GM12878 (cell line): ENCODE data around the gene RET. TPM values are rescaled to one million over a fixed set of nuclear protein-coding genes. Genes with fewer than 3 reads are reported as not detected.

Experiments used
- ATAC-seq: fragments of 200-7000 bp; cut with Tn5 transposase; 3 replicates; pipeline ENCODE4 v1.9.1; 2020; ENCODE audit warnings: mild to moderate bottlenecking, moderate library complexity
- BruUV-seq: library from RNA; stranded (reverse); fragments of 400-500 nt; replicated peaks from 2 replicates; lab custom pipeline; 2021; lab: Mats Ljungman, UMichigan
- CTCF ChIA-PET: fragments of 300-600 bp; sonication (Branson Sonifier 250); formaldehyde crosslinking; extraction: SDS; loops from one replicate; lab custom pipeline; 2021; ENCODE audit warnings: inconsistent platforms; lab: Yijun Ruan, JAX
- POLR2A ChIA-PET: fragments of 350-600 bp; formaldehyde crosslinking; extraction: SDS; loops from one replicate; lab custom pipeline; 2021; ENCODE audit warnings: inconsistent platforms; lab: Charles Lee
- RAD21 ChIA-PET: fragments of 300-600 bp; sonication (Branson Sonifier 250); formaldehyde crosslinking; loops from one replicate; lab custom pipeline; 2023; ENCODE audit warnings: antibody characterized with exemption; ENCODE audit not compliant: unreplicated experiment; lab: Charles Lee
- SMC1A ChIA-PET: fragments of 300-600 bp; sonication (Branson Sonifier 250); formaldehyde crosslinking; loops from one replicate; lab custom pipeline; 2023; ENCODE audit not compliant: unreplicated experiment, uncharacterized antibody; lab: Charles Lee
- DNase-seq: peaks from one replicate; pipeline ENCODE4 v3.0.0-alpha.2; 2011; ENCODE audit warnings: low read depth, low spot score
- FAIRE-seq: peaks from 3 replicates; lab custom pipeline; 2011; peaks lifted over from hg19 to GRCh38; lab: Jason Lieb, UNC
- H2AFZ ChIP-seq: 2 replicates; pipeline ENCODE4 v1.6.0; 2011; ENCODE audit warnings: low read depth, low read length, control low read depth; ENCODE audit not compliant: control insufficient read depth
- H3K27ac ChIP-seq: 2 replicates; pipeline ENCODE4 v1.5.1; 2011; ENCODE audit warnings: control low read depth; ENCODE audit not compliant: control insufficient read depth, insufficient read depth
- H3K27me3 ChIP-seq, 2 experiments: replicated peaks in 1 of 2; 2 replicates each; pipeline versions ENCODE4 v1.6.0 to v1.6.1; 2011; ENCODE audit warnings: low read length in 1 of 2; ENCODE audit not compliant: control insufficient read depth in 2 of 2, insufficient read depth in 2 of 2
- H3K36me3 ChIP-seq, 2 experiments: 2 replicates each; pipeline ENCODE4 v1.5.1; 2011; ENCODE audit warnings: low read length in 1 of 2; ENCODE audit not compliant: control insufficient read depth in 2 of 2, insufficient read depth in 2 of 2
- H3K4me1 ChIP-seq: 2 replicates; pipeline ENCODE4 v1.6.1; 2011; ENCODE audit warnings: mild to moderate bottlenecking, low read length, moderate library complexity, mixed read lengths; ENCODE audit not compliant: control insufficient read depth, insufficient read depth
- H3K4me2 ChIP-seq: 2 replicates; pipeline ENCODE4 v1.6.0; 2011; ENCODE audit warnings: control low read depth; ENCODE audit not compliant: control insufficient read depth, insufficient read depth
- H3K4me3 ChIP-seq: fragments of 200-600 bp; sonication (generic); 2 replicates; pipeline ENCODE4 v1.5.1; 2016
- H3K79me2 ChIP-seq: 2 replicates; pipeline ENCODE4 v1.6.0; 2011; ENCODE audit warnings: low read length; ENCODE audit not compliant: control insufficient read depth, insufficient read depth
- H3K9ac ChIP-seq: 2 replicates; pipeline ENCODE4 v1.8.0; 2011; ENCODE audit warnings: low read length, control low read depth, mixed read lengths; ENCODE audit not compliant: control insufficient read depth, insufficient read depth
- H3K9me3 ChIP-seq: replicated peaks from 3 replicates; pipeline ENCODE4 v1.5.1; 2011; ENCODE audit warnings: mild to moderate bottlenecking, low read length; ENCODE audit not compliant: control insufficient read depth, insufficient read depth
- H4K20me1 ChIP-seq: 2 replicates; pipeline ENCODE4 v1.6.0; 2011; ENCODE audit not compliant: control insufficient read depth, insufficient read depth
- CBFB ChIP-seq: IDR thresholded peaks from 2 replicates; pipeline ENCODE4 v1.6.1; 2016; ENCODE audit warnings: antibody characterized with exemption, low read depth
- CBX3 ChIP-seq: fragments of 200-600 bp; sonication (generic); IDR thresholded peaks from 2 replicates; pipeline ENCODE4 v1.6.1; 2016; ENCODE audit warnings: low read depth, borderline replicate concordance
- DPF2 ChIP-seq: fragments of 450-650 bp; IDR thresholded peaks from 2 replicates; pipeline ENCODE4 v1.6.1; 2017; ENCODE audit warnings: mild to moderate bottlenecking
- JUNB ChIP-seq: IDR thresholded peaks from 2 replicates; pipeline ENCODE4 v1.6.1; 2016; ENCODE audit warnings: antibody characterized with exemption, mild to moderate bottlenecking
- MXI1 ChIP-seq: fragments of 150-350 bp; IDR thresholded peaks from 2 replicates; pipeline ENCODE4 v1.6.1; 2011; ENCODE audit warnings: low read depth, mild to moderate bottlenecking, inconsistent platforms, low read length, improper control_type of control experiment
- NFXL1 ChIP-seq: fragments of 450-650 bp; IDR thresholded peaks from 2 replicates; pipeline ENCODE4 v1.6.1; 2017; ENCODE audit warnings: antibody characterized with exemption, mild to moderate bottlenecking, borderline replicate concordance
- NR2F1 ChIP-seq: fragments of 450-650 bp; conservative IDR thresholded peaks from 2 replicates; pipeline ENCODE4 v1.6.1; 2017; ENCODE audit warnings: mild to moderate bottlenecking
- SRF ChIP-seq, 2 experiments: IDR thresholded peaks; 2 replicates each; pipeline ENCODE4 v1.6.1; 2011; ENCODE audit warnings: low read depth in 2 of 2, low read length in 2 of 2, mild to moderate bottlenecking in 1 of 2, moderate library complexity in 1 of 2
- STAT3 ChIP-seq: IDR thresholded peaks from 2 replicates; pipeline ENCODE4 v1.6.1; 2011; ENCODE audit warnings: low read depth, low read length, improper control_type of control experiment
- ZNF24 ChIP-seq: fragments of 450-650 bp; IDR thresholded peaks from 2 replicates; pipeline ENCODE4 v1.6.1; 2017; ENCODE audit warnings: antibody characterized with exemption, mild to moderate bottlenecking
- ZSCAN29 ChIP-seq: fragments of 450-650 bp; IDR thresholded peaks from 2 replicates; pipeline ENCODE4 v1.6.1; 2017; ENCODE audit warnings: mild to moderate bottlenecking, moderate library complexity
- ZZZ3 ChIP-seq: IDR thresholded peaks from 2 replicates; pipeline ENCODE4 v1.6.1; 2011; ENCODE audit warnings: low read depth; ENCODE audit not compliant: control insufficient read depth, insufficient read length
- WGBS: methylation state at CpG from one replicate; pipeline ENCODE4 v1.1.6; 2016; ENCODE audit warnings: low lambda C conversion rate; ENCODE audit not compliant: insufficient replicate concordance, insufficient coverage; ENCODE audit errors: missing lambda C conversion rate; 5-methylcytosine and 5-hydroxymethylcytosine counted together
- in situ Hi-C: fragments of 300-500 bp; cut with MboI; formaldehyde crosslinking; loops from 9 replicates; pipeline ENCODE4 v1.14.3; 2018; ENCODE audit warnings: mixed read lengths
- intact Hi-C: fragments of 100-400 bp; cut with micrococcal nuclease; formaldehyde crosslinking; loops from one replicate; pipeline ENCODE4 v1.14.2; 2022; ENCODE audit not compliant: unreplicated experiment
- polyA plus RNA-seq, 11 experiments: library from polyadenylated mRNA; depleted of rRNA in 4 of 11; unstranded in 6 of 11; stranded (reverse) in 5 of 11; fragments of >200 nt; fragmentation: Nextera tagmentation in 4 of 11; fragmentation: Illumina TruSeq in 1 of 11; extraction: Ambion mirVana in 4 of 11; extraction: Trizol in 1 of 11; gene quantifications; 1 replicate in 1 of 11; 2 replicates in 10 of 11; pipeline versions ENCODE4 v1.2.1 to v1.2.3, GENCODE V29; 2011 to 2016; ENCODE audit warnings: inconsistent platforms in 2 of 11, missing spikeins in 2 of 11, low read depth in 1 of 11
- total RNA-seq, 4 experiments: library from RNA; depleted of rRNA in 3 of 4; stranded (reverse); fragments of >200 nt in 3 of 4; fragmentation: Illumina TruSeq in 1 of 4; extraction: Trizol in 1 of 4; gene quantifications; 2 replicates each; pipeline versions ENCODE4 v1.2.1 to v1.2.3, GENCODE V29; 2013 to 2021
- TF ChIP-seq, protein P1 (sequence below): fragments of 450-650 bp; IDR thresholded peaks from 2 replicates; pipeline ENCODE4 v1.6.1; 2014; ENCODE audit warnings: mild to moderate bottlenecking
- TF ChIP-seq, protein P2 (sequence below): fragments of 450-650 bp; formaldehyde crosslinking; IDR thresholded peaks from 2 replicates; pipeline ENCODE4 v1.5.0; 2022; ENCODE audit warnings: mild to moderate bottlenecking, missing genetic modification characterization

The RET gene
- total and polyA plus RNA-seq, 10 of the 15 experiments (the other 5 are each of a cell fraction or from before 2014, with no cell fraction given) = not detected

DNA sequence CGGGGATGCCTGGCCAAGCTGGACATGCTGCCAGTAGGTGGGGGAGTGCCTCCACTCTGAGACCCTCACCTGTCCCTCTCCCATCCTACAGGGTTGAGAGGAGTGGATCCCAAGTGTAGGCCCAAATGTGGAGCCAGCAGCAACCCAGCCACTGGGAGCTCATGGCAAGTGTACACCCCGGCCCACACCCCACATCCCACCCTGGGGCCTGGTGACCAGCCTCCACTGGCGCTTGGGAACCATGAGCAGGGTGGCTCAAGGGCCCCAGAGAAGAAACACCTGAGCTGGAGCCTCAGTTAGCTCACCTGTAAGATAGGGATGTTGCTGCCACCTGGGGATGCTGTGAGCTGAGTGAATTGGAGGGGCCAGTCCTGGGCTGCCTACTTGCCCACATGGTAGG lies 10.4 kb upstream of the RET start:
- 2% methylated on average over 3 of the region's 3 CpGs for WGBS
- FAIRE-seq (no peak), DNase-seq (no peak), ATAC-seq (no peak)
- in situ Hi-C loops = no loop called here
- intact Hi-C loops = no loop called here
- Histone ChIP-seq H3K36me3 (no peaks in the 10 kb centered on the region), H3K79me2 (no peaks in the 10 kb centered on the region), H3K27ac (no peak overlapping the region), H3K27me3 (no peaks in the 10 kb centered on the region; a peak in 2 of 4 replicates), H3K4me2 (no peak overlapping the region), H3K4me3 (no peak overlapping the region), H3K9ac (no peak overlapping the region), H3K4me1 (no peaks in the 10 kb centered on the region), H3K9me3 (no peaks in the 10 kb centered on the region), H2AFZ (no peak overlapping the region), H4K20me1 (no peaks in the 10 kb centered on the region)
- BruUV-seq = no TSS peak
- ChIA-PET RAD21 (no interaction called here), POLR2A (no interaction called here), SMC1A (no interaction called here), CTCF (no interaction called here)
- TF ChIP-seq, protein P1, sequence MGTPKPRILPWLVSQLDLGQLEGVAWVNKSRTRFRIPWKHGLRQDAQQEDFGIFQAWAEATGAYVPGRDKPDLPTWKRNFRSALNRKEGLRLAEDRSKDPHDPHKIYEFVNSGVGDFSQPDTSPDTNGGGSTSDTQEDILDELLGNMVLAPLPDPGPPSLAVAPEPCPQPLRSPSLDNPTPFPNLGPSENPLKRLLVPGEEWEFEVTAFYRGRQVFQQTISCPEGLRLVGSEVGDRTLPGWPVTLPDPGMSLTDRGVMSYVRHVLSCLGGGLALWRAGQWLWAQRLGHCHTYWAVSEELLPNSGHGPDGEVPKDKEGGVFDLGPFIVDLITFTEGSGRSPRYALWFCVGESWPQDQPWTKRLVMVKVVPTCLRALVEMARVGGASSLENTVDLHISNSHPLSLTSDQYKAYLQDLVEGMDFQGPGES = no peak
- TF ChIP-seq MXI1 (no peak), ZSCAN29 (no peak), JUNB (no peak), NR2F1 (no peak), CBFB (no peak), ZZZ3 (no peak), SRF (IDR thresholded peaks at IDR 0.05; ENCODE audit: low read depth in 2 of 2, low read length in 2 of 2) (no peak), STAT3 (no peak), DPF2 (no peak), ZNF24 (no peak), NFXL1 (no peak), CBX3 (no peak)
- TF ChIP-seq, protein P2, sequence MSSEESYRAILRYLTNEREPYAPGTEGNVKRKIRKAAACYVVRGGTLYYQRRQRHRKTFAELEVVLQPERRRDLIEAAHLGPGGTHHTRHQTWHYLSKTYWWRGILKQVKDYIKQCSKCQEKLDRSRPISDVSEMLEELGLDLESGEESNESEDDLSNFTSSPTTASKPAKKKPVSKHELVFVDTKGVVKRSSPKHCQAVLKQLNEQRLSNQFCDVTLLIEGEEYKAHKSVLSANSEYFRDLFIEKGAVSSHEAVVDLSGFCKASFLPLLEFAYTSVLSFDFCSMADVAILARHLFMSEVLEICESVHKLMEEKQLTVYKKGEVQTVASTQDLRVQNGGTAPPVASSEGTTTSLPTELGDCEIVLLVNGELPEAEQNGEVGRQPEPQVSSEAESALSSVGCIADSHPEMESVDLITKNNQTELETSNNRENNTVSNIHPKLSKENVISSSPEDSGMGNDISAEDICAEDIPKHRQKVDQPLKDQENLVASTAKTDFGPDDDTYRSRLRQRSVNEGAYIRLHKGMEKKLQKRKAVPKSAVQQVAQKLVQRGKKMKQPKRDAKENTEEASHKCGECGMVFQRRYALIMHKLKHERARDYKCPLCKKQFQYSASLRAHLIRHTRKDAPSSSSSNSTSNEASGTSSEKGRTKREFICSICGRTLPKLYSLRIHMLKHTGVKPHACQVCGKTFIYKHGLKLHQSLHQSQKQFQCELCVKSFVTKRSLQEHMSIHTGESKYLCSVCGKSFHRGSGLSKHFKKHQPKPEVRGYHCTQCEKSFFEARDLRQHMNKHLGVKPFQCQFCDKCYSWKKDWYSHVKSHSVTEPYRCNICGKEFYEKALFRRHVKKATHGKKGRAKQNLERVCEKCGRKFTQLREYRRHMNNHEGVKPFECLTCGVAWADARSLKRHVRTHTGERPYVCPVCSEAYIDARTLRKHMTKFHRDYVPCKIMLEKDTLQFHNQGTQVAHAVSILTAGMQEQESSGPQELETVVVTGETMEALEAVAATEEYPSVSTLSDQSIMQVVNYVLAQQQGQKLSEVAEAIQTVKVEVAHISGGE = no peak
